C4-2B (cell line): ENCODE results near the gene RRAGA.
"Not testable (repeated sequence)": the region's sequence is repeated elsewhere in the genome, so short reads cannot be mapped to it uniquely, and the experiment has no call there.

ENCODE experiments used
- H3K27ac ChIP-seq: fragments of 450-650 bp; 2 replicates; pipeline ENCODE4 v1.5.1; 2017
- CTCF ChIP-seq: fragments of 450-650 bp; conservative IDR thresholded peaks from 2 replicates; pipeline ENCODE4 v1.5.1; 2017; ENCODE audit warnings: mild to moderate bottlenecking
- ZFX ChIP-seq: fragments of 450-650 bp; IDR thresholded peaks from 2 replicates; pipeline ENCODE4 v1.6.1; 2017

Gene RRAGA

GRCh38 chr9:19048966-19049916 is at the start of gene RRAGA:
RRAGA (plus strand) TSS chr9:19049427; CDS start chr9:19049660, 233 bp downstream.
- TF ChIP-seq ZFX (peak; percentile 99), CTCF (peak; percentile 90)
- H3K27ac ChIP-seq = peak within 1 kb of the TSS; percentile 89

DNA sequence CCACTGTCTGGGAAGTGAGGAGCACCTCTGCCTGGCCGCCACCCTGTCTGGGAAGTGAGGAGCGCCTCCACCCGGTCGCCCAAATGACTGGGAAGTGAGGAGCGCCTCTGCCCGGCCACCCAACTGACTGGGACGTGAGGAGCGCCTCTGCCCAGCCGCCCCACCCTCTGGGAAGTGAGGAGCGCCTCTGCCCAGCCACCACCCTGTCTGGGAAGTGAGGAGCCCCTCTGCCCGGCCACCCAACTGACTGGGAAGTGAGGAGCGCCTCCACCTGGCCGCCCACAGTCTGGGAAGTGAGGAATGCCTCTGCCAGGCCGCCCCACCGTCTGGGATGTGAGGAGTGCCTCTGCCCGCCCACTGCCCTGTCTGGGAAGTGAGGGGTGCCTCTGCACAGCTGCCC is 49.1 kb upstream of the RRAGA start:
- TF ChIP-seq CTCF (no peak), ZFX (no peak)
- no peak overlapping the region for H3K27ac ChIP-seq

DNA sequence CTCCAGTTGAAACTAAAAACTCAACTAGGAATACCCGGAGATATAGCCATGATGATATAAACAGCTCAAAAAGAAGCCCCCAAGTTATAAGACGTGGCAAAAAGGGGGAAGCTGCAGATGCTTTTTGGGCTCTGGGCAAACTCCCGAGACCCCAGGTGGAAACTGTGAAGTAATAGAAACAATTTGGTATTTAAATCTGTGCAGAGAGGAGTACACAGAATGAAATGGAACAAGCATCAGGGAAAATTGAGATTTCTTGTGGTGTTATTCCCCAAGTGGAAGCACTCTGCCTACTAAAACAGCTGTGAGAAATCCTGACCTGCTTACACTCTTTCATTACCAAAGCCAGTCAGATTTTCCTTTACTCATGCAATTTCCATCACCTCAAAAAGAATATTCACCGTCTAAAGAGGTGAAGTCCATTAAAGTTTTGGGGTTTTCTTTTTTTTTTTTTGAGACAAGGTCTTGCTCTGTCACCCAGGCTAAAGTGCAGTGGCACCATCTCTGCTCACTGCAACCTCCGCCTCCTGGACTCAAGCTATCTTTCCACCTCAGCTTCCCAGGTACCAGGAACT is 39.7 kb upstream of the RRAGA start:
- H3K27ac ChIP-seq = no peak overlapping the region
- no peak for TF ChIP-seq CTCF
- no peak for TF ChIP-seq ZFX

DNA sequence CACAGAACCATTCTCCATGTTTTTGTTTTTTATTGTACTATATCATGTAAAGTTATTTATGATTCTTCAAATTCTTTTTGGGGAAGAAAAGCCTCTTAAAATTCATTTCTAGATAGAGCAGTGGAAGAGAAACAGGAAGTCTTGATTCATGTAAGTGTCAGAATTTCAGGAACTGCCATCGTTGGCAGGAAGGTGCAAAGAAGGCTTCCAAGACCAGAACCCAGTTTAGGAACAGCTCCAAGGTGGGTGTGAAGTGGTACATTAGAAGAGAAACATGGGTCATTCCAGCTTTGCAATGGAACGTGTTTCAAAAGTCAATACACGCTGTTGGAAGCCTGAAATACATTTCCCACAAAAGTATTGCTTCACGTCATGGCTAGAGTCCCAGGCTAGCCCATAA is 31.0 kb upstream of the RRAGA start:
- TF ChIP-seq ZFX = no peak
- TF ChIP-seq CTCF = no peak
- H3K27ac ChIP-seq = no peak overlapping the region

DNA sequence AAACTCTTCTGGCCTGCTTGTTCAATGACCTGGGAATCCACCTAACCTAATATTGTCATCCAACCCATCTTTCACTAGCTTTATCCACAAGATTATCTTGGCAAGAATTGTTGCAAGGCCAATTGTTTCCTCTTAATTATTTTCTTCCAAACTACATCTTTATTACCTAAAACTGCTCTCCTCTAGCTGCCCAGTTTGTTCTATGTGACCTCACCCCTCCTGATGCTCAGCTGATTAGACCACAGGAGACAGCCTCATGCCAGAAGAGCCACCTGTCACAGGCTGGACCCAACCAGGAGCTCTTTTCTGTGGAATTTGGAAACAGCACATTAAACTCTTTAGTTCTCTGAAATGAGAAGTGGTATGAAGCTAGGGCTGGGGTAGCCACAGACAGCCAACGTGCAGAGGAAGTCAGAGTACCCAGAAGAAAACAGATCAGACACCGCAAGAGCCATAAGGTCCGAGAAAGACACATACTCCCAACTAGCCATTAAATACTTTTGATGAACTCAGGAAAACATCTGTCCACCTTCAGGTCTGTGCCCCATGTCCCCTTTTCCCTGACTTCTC is 28.3 kb upstream of the RRAGA start:
- TF ChIP-seq ZFX (no peak), CTCF (no peak)

DNA sequence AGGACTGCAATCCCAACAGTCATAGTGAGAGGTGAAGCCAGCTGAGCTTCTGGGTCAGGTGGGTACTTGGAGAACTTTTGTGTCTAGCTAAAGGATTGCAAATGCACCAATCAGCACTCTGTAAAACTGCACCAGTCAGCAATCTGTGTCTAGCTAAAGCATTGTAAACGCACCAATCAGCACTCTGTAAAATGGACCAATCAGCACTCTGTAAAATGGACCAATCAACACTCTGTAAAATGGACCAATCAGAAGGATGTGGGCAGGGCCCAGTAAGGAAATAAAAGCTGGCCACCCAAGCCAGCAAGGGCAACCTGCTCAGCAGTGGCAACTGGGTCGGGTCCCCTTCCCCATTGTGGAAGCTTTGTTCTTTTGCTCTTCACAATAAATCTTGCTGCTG is 27.6 kb upstream of the RRAGA start:
- not testable (repeated sequence) for H3K27ac ChIP-seq

More for the DNA sequence above, 28.3 kb upstream of the RRAGA start:
- no peak overlapping the region for H3K27ac ChIP-seq

DNA sequence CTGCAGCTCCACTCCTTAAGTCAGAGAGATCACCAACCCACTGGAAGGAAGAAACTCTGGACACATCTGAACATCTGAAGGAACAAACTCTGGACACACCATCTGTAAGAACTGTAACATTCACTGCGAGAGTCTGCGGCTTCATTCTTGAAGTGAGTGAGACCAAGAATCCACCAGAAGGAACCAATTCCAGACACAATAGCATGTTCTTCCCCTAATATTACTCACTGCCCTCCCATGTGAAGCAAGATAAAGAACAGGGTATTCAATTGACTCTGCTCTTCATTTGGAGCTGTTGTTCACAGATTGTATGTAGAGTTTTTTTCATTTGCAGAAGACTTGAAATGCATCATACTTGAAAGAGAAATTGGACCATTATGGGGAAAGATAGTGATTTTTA is 27.0 kb upstream of the RRAGA start:
- H3K27ac ChIP-seq = no peak overlapping the region
- no peak for TF ChIP-seq CTCF
- no peak for TF ChIP-seq ZFX
